Left lung (tissue), 10 donors: Measurements from ENCODE around the gene ATG5. TPM values are rescaled to one million over a fixed set of nuclear protein-coding genes. Genes with fewer than 3 reads are reported as not detected.
A peak's percentile ranks its signal among the peaks of the same experiment; 100 is the strongest.

Experiments
- ATAC-seq: fragments of 200-7000 bp; cut with Tn5 transposase; one replicate; pipeline ENCODE4 v1.9.1; 2020; ENCODE audit warnings: moderate library complexity
- DNase-seq, 4 donors: peaks; one replicate each; pipeline ENCODE4 v3.0.0-alpha.2; 2013 to 2020
- H3K27ac ChIP-seq, 2 donors: fragments of 200-600 bp; sonication (generic) in 1 of 2; one replicate each; pipeline versions ENCODE4 v1.5.0 to v1.8.0; 2020 to 2021
- H3K27me3 ChIP-seq, 2 donors: fragments of 200-600 bp; sonication (generic) in 1 of 2; one replicate each; pipeline versions ENCODE4 v1.5.0 to v1.8.0; 2020 to 2021
- H3K36me3 ChIP-seq, 2 donors: fragments of 200-600 bp; sonication (generic) in 1 of 2; one replicate each; pipeline versions ENCODE4 v1.5.0 to v1.8.0; 2020 to 2021
- H3K4me1 ChIP-seq, 2 donors: fragments of 200-600 bp; one replicate each; pipeline ENCODE4 v1.8.0; 2021
- H3K4me3 ChIP-seq, 2 donors: fragments of 200-600 bp; sonication (generic) in 1 of 2; one replicate each; pipeline versions ENCODE4 v1.5.0 to v1.8.0; 2020 to 2021; ENCODE audit warnings: mild to moderate bottlenecking in 1 of 2
- H3K9me3 ChIP-seq, 2 donors: fragments of 200-600 bp; sonication (generic) in 1 of 2; one replicate each; pipeline versions ENCODE4 v1.5.0 to v1.8.0; 2020 to 2021
- CTCF ChIP-seq, 2 donors: fragments of 200-600 bp; sonication (generic) in 1 of 2; IDR thresholded peaks; one replicate each; pipeline versions ENCODE4 v1.5.0 to v1.8.0; 2021; ENCODE audit warnings: antibody characterized with exemption in 2 of 2
- intact Hi-C, 2 donors: fragments of 100-400 bp; cut with DNase I; formaldehyde crosslinking; loops; one replicate each; pipeline versions ENCODE4 v1.11.2 to v1.14.2; 2022
- polyA plus RNA-seq, 6 donors: library from polyadenylated mRNA; unstranded; fragments of 120-200 nt; gene quantifications; one replicate each; pipeline ENCODE4 v1.2.1, GENCODE V29; 2013; ENCODE audit not compliant: insufficient read length in 6 of 6
- total RNA-seq, 2 donors: library from RNA; stranded (reverse); fragmentation: NEBNext Ultra II Directional; extraction: Animal tissue kit (Norgen Biotek cat#: 25700); gene quantifications; one replicate each; pipeline ENCODE4 v1.2.1, GENCODE V29; 2021
- donor health status: DM: no; HTN: yes; CAD: no.
- donor health status: DM: no; HTN: no; CAD: no.

ATG5 gene
- total and polyA plus RNA-seq, 8 donors = 30.9 to 42.1 (median 37.4) TPM

GRCh38 chr6:106168097-106168888 is 157.3 kb downstream of the ATG5 start:
- H3K4me1 ChIP-seq = peaks cover 4 to 16% of the 10 kb centered on the region in 2 donors
- H3K27ac ChIP-seq = no peak overlapping the region
- TF ChIP-seq CTCF (IDR thresholded peaks at IDR 0.05) = no peak
- H3K4me3 ChIP-seq = no peak overlapping the region
- no peaks in the 10 kb centered on the region for H3K27me3 ChIP-seq
- no peaks in the 10 kb centered on the region for H3K36me3 ChIP-seq
- DNase-seq (no peak), ATAC-seq (no peak)
- intact Hi-C loops = no loop called here
- H3K9me3 ChIP-seq = no peaks in the 10 kb centered on the region

GRCh38 chr6:106167096-106167814 is 158.3 kb downstream of the ATG5 start:
- DNase-seq = no peak
- Histone ChIP-seq H3K9me3 (no peaks in the 10 kb centered on the region), H3K4me1 (peaks cover 7 to 23% of the 10 kb centered on the region in 2 donors), H3K27ac (no peak overlapping the region), H3K27me3 (no peaks in the 10 kb centered on the region), H3K4me3 (no peak overlapping the region), H3K36me3 (no peaks in the 10 kb centered on the region)
- no peak for ATAC-seq
- TF ChIP-seq CTCF (IDR thresholded peaks at IDR 0.05) = no peak
- intact Hi-C loops = no loop called here

- DNase-seq = no peak
- Histone ChIP-seq H3K27me3 (no peaks in the 10 kb centered on the region), H3K4me1 (peaks cover 7 to 23% of the 10 kb centered on the region in 2 donors), H3K27ac (no peak overlapping the region), H3K36me3 (no peaks in the 10 kb centered on the region), H3K9me3 (no peaks in the 10 kb centered on the region), H3K4me3 (no peak overlapping the region)
- intact Hi-C loops = no loop called here
- ATAC-seq = no peak
- no peak for TF ChIP-seq CTCF (IDR thresholded peaks at IDR 0.05)
Measured at GRCh38 chr6:106165885-106166485, 159.6 kb downstream of the ATG5 start.

GRCh38 chr6:106163966-106164877 is 161.3 kb downstream of the ATG5 start:
- no peak for TF ChIP-seq CTCF (IDR thresholded peaks at IDR 0.05)
- H3K27ac ChIP-seq = peak overlapping the region; percentile 89
- no peaks in the 10 kb centered on the region for H3K9me3 ChIP-seq
- intact Hi-C loops = no loop called here
- peak in 3 of 4 donors; percentile 32 to 63 (median 58) for DNase-seq
- peak; percentile 77 for ATAC-seq
- peaks cover 7 to 23% of the 10 kb centered on the region in 2 donors for H3K4me1 ChIP-seq
- no peaks in the 10 kb centered on the region for H3K36me3 ChIP-seq
- no peaks in the 10 kb centered on the region for H3K27me3 ChIP-seq
- no peak overlapping the region for H3K4me3 ChIP-seq
